Measurements from ENCODE around the gene VWC2L.

GRCh38 chr2:214450118-214450894 lies 39.5 kb downstream of the VWC2L start:
- TF ChIP-seq CTCF (IDR thresholded peaks at IDR 0.05; ENCODE audit: extremely low read depth in 1 of 2, insufficient read depth in 1 of 2, low read depth in 1 of 2, low read length in 2 of 2) (no peak), MAX (IDR thresholded peaks at IDR 0.05; ENCODE audit: insufficient read depth, insufficient read length) (no peak), MYC (IDR thresholded peaks at IDR 0.05; ENCODE audit: low read depth, low read length) (no peak), POLR2A (IDR thresholded peaks at IDR 0.05; ENCODE audit: low read depth, low read length) (no peak), EZH2 (IDR thresholded peaks at IDR 0.05; ENCODE audit: borderline replicate concordance, low read depth, low read length, severe bottlenecking) (no peak), POLR2AphosphoS5 (IDR thresholded peaks at IDR 0.05; ENCODE audit: insufficient read depth, low read depth, low read length) (no peak)
